HG03175 (cell line): Measurements from ENCODE around the gene ZDHHC19.
"Not testable (repeated sequence)": the region's sequence is repeated elsewhere in the genome, so short reads cannot be mapped to it uniquely, and the experiment has no call there.

ENCODE experiments used
- ATAC-seq: cut with Tn5 transposase; IDR thresholded peaks from one replicate; pipeline ENCODE4 v1.9.1; 2021; ENCODE audit warnings: mild to moderate bottlenecking, moderate library complexity; ENCODE audit not compliant: unreplicated experiment

The ZDHHC19 gene

DNA sequence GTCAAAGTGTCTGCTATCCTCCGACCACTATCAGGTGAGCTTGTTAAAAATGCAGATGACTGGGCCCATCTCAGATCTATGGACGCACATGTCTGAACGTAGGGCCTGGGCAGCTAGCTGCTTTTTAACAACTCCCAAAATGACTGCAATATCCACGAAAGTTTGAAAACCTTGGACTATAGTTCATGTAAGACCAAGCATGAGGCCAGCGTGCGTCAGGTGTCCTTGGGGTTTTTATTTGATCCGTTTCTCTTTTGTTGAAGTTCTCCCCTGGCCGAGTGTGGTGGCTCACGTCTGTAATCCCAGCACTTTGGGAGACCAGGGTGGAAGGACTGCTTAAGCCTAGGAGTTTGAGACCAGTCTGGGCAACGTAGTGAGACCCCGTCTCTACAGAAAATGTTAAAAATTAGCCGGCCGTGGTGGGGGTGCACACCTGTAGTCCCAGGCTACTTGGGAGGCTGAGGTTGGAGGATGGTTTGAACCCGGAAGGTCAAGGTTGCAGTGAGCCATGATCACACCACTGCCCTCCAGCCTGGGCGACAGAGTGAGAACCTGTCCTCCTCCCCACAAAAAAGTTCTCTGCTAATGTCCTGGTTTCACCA is 14.7 kb upstream of the ZDHHC19 start:
- ATAC-seq = no peak

DNA sequence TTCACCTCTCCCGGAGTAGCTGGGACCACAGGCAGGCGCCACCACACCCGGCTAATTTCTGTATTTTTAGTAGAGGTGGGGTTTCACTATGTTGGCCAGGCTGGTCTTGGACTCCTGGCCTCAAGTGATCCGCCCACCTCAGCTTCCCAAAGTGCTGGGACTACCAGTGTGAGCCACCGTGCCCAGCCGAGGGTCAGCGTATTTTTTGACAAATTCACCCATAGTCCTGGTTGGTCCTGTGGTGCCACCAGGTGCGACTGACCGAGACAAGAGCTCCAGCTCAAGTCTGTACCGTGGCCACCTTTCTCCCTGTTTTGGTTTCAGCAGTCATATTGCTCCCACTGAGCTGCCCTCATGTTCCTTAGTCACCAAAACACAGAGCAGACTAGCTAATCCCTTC is 13.9 kb upstream of the ZDHHC19 start:
- no peak for ATAC-seq

DNA sequence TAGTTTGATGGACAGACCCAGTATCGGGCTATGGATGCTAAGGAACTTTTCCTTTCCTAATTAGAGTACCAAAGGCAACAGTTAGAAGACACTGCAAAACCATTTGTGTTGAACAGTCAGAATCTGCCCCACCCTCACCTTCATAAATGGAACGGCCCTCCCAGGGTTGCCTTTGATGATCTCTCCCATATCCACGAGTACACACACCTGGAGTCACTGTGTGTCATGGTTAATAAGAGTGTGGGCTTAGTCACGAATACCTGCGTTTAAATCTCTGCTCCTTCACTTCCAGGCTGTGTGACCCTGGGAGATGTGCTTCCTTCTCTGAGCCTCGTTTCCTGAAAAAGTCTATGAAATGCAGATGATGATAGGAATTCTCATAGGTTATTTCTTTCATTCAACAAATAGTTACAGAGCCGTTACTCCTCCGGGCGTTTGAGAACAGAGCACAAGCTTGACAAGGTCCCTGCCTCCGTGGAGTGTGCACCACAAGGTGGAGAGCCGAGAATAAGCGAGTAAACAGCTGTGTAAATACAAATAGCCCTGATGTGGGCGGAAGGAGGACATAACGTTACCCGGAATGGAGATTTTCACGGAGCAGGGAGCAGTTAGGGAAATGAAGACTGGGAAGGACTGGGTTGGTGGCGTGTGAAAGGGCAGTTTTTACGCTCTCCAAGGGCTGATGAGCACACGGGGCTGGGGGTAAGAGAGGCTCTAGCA is 11.8 kb upstream of the ZDHHC19 start:
- no peak for ATAC-seq

DNA sequence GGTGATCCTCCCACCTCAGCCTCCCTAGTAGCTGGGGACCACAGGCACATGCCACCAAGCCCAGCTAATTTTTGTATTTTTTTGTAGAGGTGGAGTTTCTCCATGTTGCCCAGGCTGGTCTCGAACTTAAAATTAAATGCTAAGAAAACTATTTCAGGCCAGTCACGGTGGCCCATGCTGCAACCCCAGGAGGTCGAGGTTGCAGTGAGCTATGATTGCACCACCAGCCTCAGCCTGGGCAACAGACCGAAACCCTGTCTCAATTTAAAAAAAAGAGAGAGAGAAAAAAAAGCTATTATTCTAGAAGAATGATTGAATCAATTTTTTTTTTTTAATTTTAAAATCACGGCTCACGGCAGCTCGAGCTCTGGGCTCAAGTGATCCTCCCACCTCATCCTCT is 9.8 kb upstream of the ZDHHC19 start:
- ATAC-seq = no peak

DNA sequence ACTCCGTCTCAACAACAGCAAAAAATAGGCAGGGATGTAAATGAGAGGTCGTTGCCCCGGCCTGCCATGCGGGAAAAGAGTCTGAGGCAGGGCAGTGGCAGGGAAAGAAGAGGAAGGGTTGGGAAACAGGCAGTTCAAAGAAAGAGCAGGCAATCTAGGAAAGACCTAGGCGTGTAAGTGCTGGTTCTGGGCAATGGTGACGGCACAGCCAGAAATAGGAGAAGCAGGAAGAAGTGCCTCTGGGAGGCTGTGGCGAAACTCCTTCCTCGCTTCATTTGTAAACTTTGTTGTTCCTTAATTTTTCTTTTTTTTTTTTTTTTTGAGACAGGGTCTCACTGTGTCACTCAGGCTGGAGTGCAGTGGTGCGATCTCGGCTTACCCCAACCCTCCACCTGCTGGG is 9.4 kb upstream of the ZDHHC19 start:
- no peak for ATAC-seq

DNA sequence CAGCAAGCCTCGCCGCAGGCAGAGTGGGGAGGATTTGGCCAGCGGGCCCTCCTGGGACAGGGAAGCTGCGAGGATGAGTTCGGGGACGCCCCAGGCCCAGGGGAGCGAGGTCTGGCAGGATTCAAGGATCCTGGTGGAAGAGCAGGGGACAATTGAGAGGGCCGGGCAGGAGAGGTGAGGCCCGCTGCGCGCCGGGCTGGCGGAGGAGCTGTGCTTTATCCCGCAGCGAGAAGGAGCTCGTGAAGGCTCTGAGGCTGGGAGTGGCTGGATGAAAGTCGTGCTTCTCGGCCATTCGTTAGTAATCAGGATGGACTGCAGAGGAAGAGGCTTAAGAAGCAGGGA is 8.7 kb upstream of the ZDHHC19 start:
- no peak for ATAC-seq

DNA sequence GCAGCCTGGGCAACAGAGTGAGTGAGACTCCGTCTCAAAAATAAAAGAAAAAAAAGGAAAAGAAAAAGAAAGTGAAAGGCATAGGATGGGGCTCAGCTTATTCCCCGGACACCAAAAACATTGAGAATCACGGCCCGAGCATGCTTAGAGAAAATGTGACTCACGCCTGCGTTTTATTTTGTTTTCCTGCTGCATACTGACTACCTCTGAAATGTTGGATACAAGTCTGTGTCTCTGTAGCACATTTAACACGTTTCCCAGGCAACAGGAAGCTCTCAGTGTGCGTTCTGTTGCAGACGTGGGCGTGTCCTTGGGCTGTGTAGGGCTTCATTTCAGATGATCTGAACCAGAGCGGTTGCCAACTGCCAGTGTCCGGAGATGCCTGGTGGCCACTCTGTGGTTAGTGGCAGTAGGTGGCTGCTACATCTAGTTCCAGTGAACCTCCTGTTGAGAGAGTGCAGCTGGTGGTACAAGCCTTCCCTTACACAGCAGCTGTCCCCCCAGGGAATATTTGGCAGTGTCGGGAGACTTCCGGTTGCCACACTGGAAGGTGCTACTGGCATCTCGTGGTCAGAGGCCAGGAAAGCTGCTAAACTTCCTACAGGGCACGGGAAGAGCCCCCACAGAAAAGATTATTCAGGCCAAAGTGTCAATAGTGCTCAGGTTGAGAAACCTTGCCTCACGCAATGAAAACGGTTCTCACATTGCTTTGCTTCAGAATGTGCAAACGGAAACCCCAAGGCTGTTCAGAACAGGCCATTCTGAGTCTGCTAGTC is 8.2 kb upstream of the ZDHHC19 start:
- ATAC-seq = peak; percentile 84

DNA sequence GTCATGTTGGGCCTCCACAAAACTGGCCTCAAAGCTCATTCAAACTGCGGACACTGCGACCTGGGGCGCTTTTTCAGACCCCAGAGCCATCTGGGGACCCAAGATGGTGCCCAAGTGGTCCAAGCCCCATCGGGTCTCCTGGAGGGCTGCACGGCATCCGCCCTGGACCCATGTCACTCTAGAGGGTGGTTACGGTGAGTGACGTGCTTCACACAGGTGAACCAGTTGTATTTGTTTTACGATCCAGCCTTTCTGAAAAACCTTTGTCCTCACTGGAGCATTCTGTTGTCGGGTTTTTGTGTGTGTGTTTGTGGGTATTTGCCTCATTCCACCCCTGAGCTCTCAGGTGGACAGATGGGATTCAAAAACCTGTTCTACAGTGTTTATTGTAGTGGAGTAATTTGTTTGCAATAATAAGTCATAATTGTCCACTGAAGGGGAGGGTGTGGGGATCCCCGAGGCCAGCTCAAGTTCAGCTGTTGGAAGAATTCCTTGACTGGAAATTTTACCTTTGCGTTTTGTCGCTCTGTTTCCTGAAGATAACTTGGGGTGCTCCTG is 7.0 kb upstream of the ZDHHC19 start:
- ATAC-seq = no peak

DNA sequence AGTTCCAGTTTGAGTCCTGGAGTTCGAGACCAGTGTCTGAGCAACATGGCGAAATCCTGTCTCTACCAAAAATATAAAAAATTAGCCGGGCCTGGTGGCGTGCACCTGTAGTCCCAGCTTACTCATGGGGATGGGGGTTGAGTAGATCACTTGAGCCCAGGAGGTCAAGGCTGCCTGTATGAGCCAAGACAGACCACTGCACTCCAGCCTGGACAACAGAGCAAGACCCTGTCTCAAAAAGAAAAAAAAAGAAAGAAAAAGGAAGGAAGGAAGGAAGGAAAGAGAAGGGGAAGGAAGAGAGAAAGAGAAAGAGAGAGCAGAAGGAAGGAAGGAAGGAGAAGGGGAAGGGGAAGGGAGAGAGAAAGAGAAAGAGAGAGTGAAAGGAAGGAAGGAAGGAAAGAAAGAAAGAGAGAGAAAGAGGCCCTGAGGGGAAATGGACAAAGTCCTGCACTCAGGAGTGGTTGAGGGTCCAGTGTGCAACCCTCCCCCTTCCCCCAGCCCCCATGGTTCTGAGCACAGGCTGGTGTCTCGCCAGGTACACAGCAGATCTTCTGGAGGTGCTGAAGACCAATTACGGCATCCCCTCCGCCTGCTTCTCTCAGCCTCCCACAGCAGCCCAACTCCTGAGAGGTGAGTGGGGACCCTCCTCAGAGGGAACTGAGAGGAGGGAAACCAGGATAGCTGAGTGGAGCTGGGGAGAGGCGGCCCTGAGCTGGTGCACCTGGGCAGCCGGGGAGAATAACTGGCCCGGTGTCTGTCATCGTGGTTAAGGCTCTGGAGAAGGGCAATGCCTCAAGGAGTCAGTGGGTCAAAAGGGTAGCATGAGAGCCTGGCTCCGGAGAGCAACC is 6.3 kb upstream of the ZDHHC19 start:
- ATAC-seq = no peak

DNA sequence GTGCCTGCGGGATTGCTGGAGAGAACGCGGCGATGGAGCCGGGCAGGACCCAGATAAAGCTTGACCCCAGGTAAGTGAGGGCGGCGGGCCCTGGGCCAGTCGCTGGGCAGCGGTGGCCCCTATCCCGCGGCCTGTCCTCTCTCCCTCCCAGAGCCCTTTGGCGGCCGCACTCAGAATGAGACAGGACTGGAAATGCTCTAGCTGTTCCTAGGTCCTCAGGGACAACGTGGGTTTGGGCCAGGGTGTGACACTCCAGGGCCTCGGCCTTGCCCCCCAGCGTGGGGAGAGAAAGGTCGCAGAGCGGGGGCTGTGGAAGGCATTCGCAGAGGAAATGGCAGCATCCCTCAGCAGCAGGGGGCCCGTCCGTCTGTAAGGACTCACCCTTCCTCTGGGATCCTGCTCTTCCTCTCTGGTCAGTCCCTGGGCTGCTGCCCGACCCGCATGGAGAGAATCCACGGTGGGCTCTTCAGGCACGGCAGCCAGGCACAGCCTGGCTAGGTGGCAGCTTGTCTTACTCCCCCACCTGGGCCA is 5.5 kb upstream of the ZDHHC19 start:
- no peak for ATAC-seq

DNA sequence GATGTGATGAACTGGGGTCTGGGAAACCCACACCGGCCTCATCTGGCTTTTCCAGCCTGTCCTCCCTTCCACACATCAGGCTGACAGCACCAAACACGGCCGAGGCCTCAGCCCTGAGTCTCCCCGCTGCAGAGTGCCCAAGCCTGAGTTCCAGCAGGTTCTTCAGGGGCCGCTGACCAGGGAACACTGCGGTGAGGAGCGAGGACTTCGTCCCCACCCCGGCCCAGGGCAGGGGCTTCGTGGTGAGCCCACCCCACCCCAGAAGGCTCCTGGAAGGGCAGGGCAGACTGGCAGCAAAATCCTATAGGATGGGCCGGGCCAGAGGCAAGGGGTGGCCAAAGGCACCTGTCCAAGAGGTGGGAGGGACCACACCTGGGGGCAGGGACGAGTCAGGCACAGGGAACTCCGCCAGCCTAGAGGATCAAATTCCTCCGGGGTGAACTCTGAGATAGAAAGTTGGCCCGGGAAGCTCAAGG is 4.9 kb upstream of the ZDHHC19 start, which contains the start of gene SLC51A:
SLC51A (plus strand) TSS at position 446 of the 476 bp plus-strand sequence. CDS start 179 bp downstream, outside the sequence.
- no peak for ATAC-seq

DNA sequence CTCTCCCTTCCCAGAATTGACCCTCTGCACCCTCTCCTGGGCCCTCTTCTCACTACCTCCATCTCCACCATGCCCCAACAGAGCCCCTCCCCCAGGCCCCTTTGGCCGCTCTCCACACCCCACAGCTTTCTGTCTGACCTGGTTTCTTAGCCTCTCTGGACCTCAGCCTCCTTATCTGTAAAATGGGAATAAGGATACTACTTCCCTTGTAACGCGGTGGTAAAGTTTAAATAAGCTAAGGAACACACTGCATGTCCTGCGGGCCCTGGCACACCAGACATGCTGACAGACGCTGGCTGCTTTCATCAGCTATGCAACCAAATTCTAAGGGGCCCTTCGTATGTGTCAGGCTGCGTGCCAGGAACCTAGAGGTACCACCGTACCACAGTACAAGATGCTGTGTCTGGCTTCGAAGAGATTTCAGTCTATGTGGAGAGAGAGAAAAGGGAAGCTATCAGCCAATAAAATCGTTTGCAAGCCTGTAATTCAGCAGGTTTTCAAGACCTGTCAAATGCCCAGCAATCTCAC is 4.4 kb upstream of the ZDHHC19 start:
- ATAC-seq = no peak

DNA sequence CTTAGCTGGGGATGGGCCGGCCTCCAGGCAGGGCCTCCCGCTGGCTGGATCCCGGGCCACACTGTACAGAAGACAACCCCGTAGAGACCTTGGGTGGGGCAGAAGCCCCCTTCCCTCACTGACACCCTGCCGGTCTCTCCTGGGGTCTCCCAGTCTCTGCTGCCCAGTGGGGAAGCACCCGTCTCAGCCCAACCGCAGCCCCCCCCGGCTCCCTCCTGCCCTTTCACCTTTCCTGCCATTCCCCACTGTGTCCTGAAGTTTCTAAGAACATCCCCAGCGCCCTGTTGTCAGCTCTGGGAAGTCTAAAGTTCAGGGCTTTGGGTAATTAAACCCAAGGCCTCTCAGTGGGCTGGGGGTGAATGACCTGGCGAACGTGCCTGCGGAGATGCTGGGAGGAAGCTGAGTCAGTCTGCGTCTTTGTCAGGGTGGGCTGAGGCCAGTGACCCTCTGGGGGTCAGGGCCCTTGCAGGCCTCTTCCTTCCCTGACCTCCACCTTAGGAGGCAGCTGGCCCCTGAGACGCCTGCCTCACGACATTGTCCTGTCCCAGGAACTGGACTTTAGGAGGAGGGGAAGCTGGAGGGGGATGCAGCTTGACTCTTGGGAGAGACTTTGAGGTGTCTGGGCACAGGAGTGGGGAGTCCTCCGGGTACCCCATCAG is 3.7 kb upstream of the ZDHHC19 start:
- no peak for ATAC-seq

DNA sequence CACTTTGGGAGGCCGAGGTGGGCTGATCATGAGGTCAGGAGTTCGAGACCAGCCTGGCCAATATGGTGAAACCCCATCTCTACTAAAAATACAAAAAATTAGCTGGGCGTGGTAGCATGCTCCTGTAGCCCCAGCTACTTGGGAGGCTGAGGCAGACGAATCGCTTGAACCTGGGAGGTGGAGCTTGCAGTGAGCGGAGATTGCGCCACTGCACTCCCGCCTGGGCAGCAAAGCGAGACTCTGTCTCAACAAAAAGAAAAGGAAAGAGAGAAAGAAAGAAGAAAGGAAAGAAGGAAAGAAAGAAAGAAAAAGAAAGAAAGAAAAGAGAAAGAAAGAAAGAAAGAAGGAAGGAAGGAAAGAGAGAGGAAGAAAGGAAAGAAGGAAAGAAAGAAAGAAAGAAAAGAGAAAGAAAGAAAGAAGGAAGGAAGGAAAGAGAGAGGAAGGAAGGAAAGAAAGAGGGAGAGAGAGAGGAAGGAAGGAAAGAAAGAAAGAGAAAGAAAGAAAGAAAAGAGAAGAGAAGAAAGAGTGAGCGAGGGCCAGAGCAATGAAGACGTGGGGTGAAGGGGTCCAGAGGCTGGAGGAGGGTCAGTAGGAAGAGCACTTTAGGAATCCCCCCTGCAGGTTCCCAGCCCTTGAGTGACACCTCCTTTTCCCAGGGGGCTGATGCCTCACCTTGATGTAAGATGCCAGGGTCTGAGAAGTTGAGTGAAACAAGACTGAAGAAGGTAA is 1.1 kb downstream of the ZDHHC19 start:
- ATAC-seq = not testable (repeated sequence)

DNA sequence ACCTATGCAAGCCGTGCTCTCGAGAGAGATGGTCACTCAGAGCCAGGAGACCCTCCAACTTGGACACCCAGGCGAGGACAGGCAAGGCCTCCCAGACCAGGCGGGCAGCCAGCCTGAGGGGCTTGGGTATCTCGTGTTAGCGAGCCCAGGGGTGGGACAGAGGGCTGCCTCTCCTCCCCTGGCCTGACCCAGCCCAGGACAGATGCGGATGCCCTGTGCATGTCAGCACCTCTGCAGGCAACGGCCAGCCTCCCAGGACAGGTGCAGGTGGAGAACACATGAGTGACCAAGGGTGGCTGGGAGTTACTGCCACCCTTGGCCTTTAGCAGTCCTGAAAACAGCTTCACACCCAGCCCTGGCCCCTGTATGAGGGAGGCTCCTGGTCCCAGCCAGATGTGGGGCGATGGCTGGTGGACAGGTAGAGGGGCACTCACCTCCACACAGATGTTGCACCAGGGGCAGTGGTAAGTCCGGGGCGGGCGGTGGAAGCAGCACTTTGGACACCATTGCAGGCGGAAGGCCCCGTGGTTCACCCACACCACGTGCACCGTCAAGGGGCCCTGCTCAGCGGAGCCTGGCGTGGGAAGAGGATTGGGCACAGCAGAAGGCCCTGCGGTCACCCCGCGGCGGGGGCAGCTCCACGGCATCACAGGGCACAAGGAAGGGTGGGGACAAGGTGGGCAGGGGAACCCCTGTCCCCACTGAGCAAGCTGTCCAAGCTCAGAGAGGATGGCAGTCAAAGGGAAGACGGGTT is 2.1 kb downstream of the ZDHHC19 start:
- no peak for ATAC-seq

DNA sequence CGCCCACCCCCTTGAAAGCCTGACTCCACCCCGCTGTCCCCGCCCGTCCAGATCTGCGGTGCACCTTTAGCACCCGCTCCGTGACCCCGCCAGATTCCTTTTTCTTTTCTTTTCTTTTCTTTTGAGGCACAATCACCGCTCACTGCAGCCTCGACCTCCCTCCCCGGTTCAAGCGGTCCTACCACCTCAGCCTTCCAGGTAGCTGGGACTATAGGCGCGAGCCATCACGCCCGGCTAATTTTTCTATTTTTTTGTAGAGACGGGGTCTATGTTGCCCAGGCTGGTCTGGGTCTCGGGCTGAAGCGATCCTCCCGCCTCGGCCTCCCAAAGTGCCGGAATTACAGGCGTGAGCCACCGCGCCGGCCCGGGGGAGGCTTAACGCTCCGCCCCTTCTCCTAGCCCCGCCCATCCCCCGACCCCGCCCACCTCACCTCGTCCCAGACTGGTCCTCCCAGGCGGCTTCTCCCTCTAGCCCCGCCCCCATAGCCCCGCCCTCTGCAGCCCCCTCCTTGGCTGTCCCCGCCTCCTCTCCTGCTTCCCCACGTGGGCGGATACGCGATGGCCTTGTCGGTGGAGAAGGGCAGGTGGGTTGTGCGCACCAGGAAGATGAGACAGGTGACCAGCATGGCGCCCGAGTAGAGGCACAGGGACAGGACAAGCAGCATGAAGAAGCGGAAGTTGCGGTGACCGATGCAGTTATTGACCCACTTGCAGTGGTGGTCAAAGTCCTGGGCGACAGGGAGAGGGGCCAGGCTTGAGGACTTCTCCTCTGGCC is 3.2 kb downstream of the ZDHHC19 start:
- ATAC-seq = no peak

DNA sequence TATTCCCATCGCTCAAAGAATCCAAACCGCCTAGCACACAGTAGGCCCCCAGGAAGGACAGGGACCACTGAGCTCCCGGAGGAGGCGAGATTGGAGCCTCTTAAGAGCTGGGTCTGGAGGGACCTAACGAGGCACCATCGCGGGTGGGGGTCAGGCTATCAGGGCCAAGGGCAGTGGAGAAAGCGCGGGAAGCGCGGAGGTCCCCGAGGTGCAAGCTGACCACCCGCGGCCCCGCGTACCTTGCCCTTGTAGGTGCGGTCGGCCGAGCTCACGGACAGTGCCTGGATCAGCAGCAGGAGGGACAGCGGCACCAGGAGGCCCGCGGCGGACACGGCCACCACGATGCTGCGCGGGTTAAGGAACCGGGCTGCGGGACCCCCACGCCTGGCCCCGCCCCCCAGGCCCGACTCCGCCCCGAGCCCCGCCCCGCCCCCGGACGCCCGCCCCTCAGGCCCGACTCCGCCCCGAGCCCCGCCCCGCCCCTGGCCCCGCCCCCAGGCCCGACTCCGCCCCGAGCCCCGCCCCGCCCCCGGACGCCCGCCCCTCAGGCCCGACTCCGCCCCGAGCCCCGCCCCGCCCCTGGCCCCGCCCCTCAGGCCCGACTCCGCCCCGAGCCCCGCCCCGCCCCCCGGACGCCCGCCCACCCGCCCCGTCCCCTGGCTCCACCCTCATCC is 3.9 kb downstream of the ZDHHC19 start:
- ATAC-seq = no peak
